Epithelial cell of prostate (primary cell): ENCODE results near the gene SUCO.

ENCODE experiments used
- DNase-seq: peaks from one replicate; pipeline ENCODE4 v3.0.0-alpha.2; 2011; ENCODE audit warnings: low read depth, low spot score
- H3K27ac ChIP-seq: fragments of 450-650 bp; 2 replicates; pipeline ENCODE4 v1.5.1; 2017; ENCODE audit warnings: mild to moderate bottlenecking

SUCO gene

GRCh38 chr1:172637522-172637921 is 104.6 kb downstream of the SUCO start:
- DNase-seq, result peak; percentile 18

GRCh38 chr1:172638249-172638648 is 105.3 kb downstream of the SUCO start:
- peak overlapping the region; percentile 95 for H3K27ac ChIP-seq
- no peak for DNase-seq

More at GRCh38 chr1:172637522-172637921, 104.6 kb downstream of the SUCO start:
- H3K27ac ChIP-seq, result peak overlapping the region; percentile 95

- DNase-seq, result peak; percentile 93
- peak overlapping the region; percentile 95 for H3K27ac ChIP-seq
Observed at GRCh38 chr1:172638885-172639831, 106.2 kb downstream of the SUCO start.

- DNase-seq, result no peak
- H3K27ac ChIP-seq, result peak overlapping the region; percentile 95
Observed at GRCh38 chr1:172640111-172640510, 107.2 kb downstream of the SUCO start.

GRCh38 chr1:172641492-172641891 is 108.5 kb downstream of the SUCO start:
- DNase-seq, result no peak

GRCh38 chr1:172642970-172643369 is 110.0 kb downstream of the SUCO start:
- no peak overlapping the region for H3K27ac ChIP-seq
- DNase-seq, result no peak

More at GRCh38 chr1:172641492-172641891, 108.5 kb downstream of the SUCO start:
- H3K27ac ChIP-seq, result no peak overlapping the region

- H3K27ac ChIP-seq, result no peak overlapping the region
- DNase-seq, result no peak
Observed at GRCh38 chr1:172646653-172647052, 113.7 kb downstream of the SUCO start.

- DNase-seq, result no peak
- H3K27ac ChIP-seq, result no peak overlapping the region
Observed at GRCh38 chr1:172647110-172647564, 114.2 kb downstream of the SUCO start.

- H3K27ac ChIP-seq, result no peak overlapping the region
Observed at GRCh38 chr1:172647987-172648386, 115.0 kb downstream of the SUCO start.

GRCh38 chr1:172650474-172651193 is 117.7 kb downstream of the SUCO start:
- H3K27ac ChIP-seq, result no peak overlapping the region

More at GRCh38 chr1:172647987-172648386, 115.0 kb downstream of the SUCO start:
- DNase-seq, result no peak

GRCh38 chr1:172653015-172653709 is 120.2 kb downstream of the SUCO start:
- no peak overlapping the region for H3K27ac ChIP-seq
- no peak for DNase-seq

More at GRCh38 chr1:172650474-172651193, 117.7 kb downstream of the SUCO start:
- no peak for DNase-seq

GRCh38 chr1:172654535-172654934 is 121.6 kb downstream of the SUCO start:
- DNase-seq, result no peak
- no peak overlapping the region for H3K27ac ChIP-seq

GRCh38 chr1:172656576-172656975 is 123.6 kb downstream of the SUCO start:
- H3K27ac ChIP-seq, result no peak overlapping the region
- no peak for DNase-seq

- no peak for DNase-seq
- no peak overlapping the region for H3K27ac ChIP-seq
Observed at GRCh38 chr1:172657586-172657985, 124.6 kb downstream of the SUCO start.

- no peak within 1 kb of the TSS for H3K27ac ChIP-seq
- no peak for DNase-seq
Observed at GRCh38 chr1:172658871-172659453, 126.0 kb downstream of the SUCO start, which contains the start of gene FASLG. FASLG (plus strand) TSS chr1:172659103; CDS start chr1:172659202, 99 bp downstream.

GRCh38 chr1:172661107-172661506 is 128.2 kb downstream of the SUCO start:
- no peak overlapping the region for H3K27ac ChIP-seq
- DNase-seq, result no peak
